A549 (cell line): Measurements from ENCODE around the gene KLHL3. TPM values are rescaled to one million over a fixed set of nuclear protein-coding genes. Genes with fewer than 3 reads are reported as not detected.

Source experiments
- ATAC-seq, 2 experiments: fragments of 200-7000 bp in 1 of 2; fragments of >200 bp in 1 of 2; cut with Nextera tagmentation in 1 of 2; cut with Tn5 transposase in 1 of 2; 3 replicates each; pipeline versions ENCODE4 v1.8.0 to v1.9.1; 2018 to 2020; ENCODE audit warnings: mild to moderate bottlenecking in 1 of 2, moderate library complexity in 1 of 2
- CTCF ChIA-PET: fragments of 300-600 bp; sonication (Branson Sonifier 250); formaldehyde crosslinking; extraction: SDS; loops from one replicate; lab custom pipeline; 2021; ENCODE audit warnings: antibody characterized with exemption, inconsistent platforms; lab: Yijun Ruan, JAX
- POLR2A ChIA-PET: fragments of 350-600 bp; formaldehyde crosslinking; extraction: SDS; loops from one replicate; lab custom pipeline; 2021; ENCODE audit warnings: antibody characterized with exemption, inconsistent platforms; lab: Yijun Ruan, JAX
- DNase-seq, 2 experiments: peaks; one replicate each; pipeline versions ENCODE4 v3.0.0 to v3.0.0-alpha.2; 2011 to 2016; ENCODE audit warnings: low read depth in 1 of 2, low spot score in 1 of 2
- FAIRE-seq: peaks from 2 replicates; lab custom pipeline; 2011; peaks lifted over from hg19 to GRCh38; lab: Jason Lieb, UNC
- H3K27ac ChIP-seq, 2 experiments: fragments of >200 bp; sonication (Bioruptor Twin); formaldehyde crosslinking; 3 replicates each; pipeline ENCODE4 v1.5.1; 2016 to 2017
- H3K4me1 ChIP-seq: fragments of >200 bp; sonication (Bioruptor Twin); formaldehyde crosslinking; 3 replicates; pipeline ENCODE4 v1.6.1; 2016
- H3K4me2 ChIP-seq: fragments of >200 bp; sonication (Bioruptor Twin); formaldehyde crosslinking; 3 replicates; pipeline ENCODE4 v1.6.1; 2016
- H3K4me3 ChIP-seq: fragments of >200 bp; sonication (Bioruptor Twin); formaldehyde crosslinking; 3 replicates; pipeline ENCODE4 v1.5.1; 2016
- H3K9me3 ChIP-seq: fragments of >200 bp; sonication (Bioruptor Twin); formaldehyde crosslinking; 3 replicates; pipeline ENCODE4 v1.6.1; 2016
- ATOH8 ChIP-seq: fragments of 250-450 bp; sonication (Bioruptor Pico); IDR thresholded peaks from 2 replicates; pipeline ENCODE4 v1.5.0; 2020; ENCODE audit warnings: low read depth, mild to moderate bottlenecking, moderate library complexity
- BCL3 ChIP-seq: fragments of >200 bp; sonication (Bioruptor Twin); formaldehyde crosslinking; IDR thresholded peaks from 3 replicates; pipeline ENCODE4 v1.6.1; 2016
- BHLHE40 ChIP-seq: IDR thresholded peaks from 2 replicates; pipeline ENCODE4 v1.6.1; 2012; ENCODE audit warnings: low read depth, low read length, inconsistent platforms
- CBX2 ChIP-seq: fragments of 200-600 bp; sonication (generic); IDR thresholded peaks from 2 replicates; pipeline ENCODE4 v1.6.1; 2016; ENCODE audit warnings: low read depth, mild to moderate bottlenecking, borderline replicate concordance
- CEBPB ChIP-seq, 2 experiments: fragments of >200 bp in 1 of 2; sonication (Bioruptor Twin) in 1 of 2; formaldehyde crosslinking in 1 of 2; IDR thresholded peaks; 2 replicates each; pipeline ENCODE4 v1.6.1; 2012 to 2016
- E2F6 ChIP-seq: IDR thresholded peaks from 2 replicates; pipeline ENCODE4 v1.6.1; 2012; ENCODE audit warnings: low read depth, borderline replicate concordance
- EHF ChIP-seq: fragments of 250-450 bp; sonication (Bioruptor Pico); IDR thresholded peaks from 2 replicates; pipeline ENCODE4 v1.5.0; 2020; ENCODE audit warnings: mild to moderate bottlenecking
- EP300 ChIP-seq, 2 experiments: fragments of >200 bp; sonication (Bioruptor Twin); formaldehyde crosslinking; IDR thresholded peaks; 2 replicates in 1 of 2; 3 replicates in 1 of 2; pipeline ENCODE4 v1.6.1; 2016 to 2017
- FOSL2 ChIP-seq, 2 experiments: fragments of 450-650 bp in 1 of 2; fragments of >200 bp in 1 of 2; sonication (Bioruptor Twin) in 1 of 2; formaldehyde crosslinking; IDR thresholded peaks; 2 replicates each; pipeline versions ENCODE4 v1.5.0 to v1.6.1; 2016 to 2020; ENCODE audit warnings: mild to moderate bottlenecking in 1 of 2, moderate library complexity in 1 of 2
- HDAC2 ChIP-seq: fragments of 200-600 bp; sonication (generic); IDR thresholded peaks from 2 replicates; pipeline ENCODE4 v1.6.1; 2016
- HES2 ChIP-seq: fragments of >200 bp; sonication (Bioruptor Twin); formaldehyde crosslinking; IDR thresholded peaks from 2 replicates; pipeline ENCODE4 v1.6.1; 2016
- HEYL ChIP-seq: fragments of 250-450 bp; sonication (Bioruptor Pico); IDR thresholded peaks from 2 replicates; pipeline ENCODE4 v1.8.0; 2021; ENCODE audit warnings: mild to moderate bottlenecking, moderate library complexity
- HMGXB4 ChIP-seq: fragments of 250-450 bp; sonication (Bioruptor Pico); IDR thresholded peaks from 2 replicates; pipeline ENCODE4 v1.5.0; 2021; ENCODE audit warnings: mild to moderate bottlenecking, moderate library complexity, borderline replicate concordance
- HOXB13 ChIP-seq: fragments of 250-450 bp; sonication (Bioruptor Pico); IDR thresholded peaks from 2 replicates; pipeline ENCODE4 v1.5.0; 2020; ENCODE audit warnings: low read depth, mild to moderate bottlenecking, moderate library complexity
- HOXB5 ChIP-seq: fragments of 250-450 bp; sonication (Bioruptor Pico); IDR thresholded peaks from 2 replicates; pipeline ENCODE4 v1.5.0; 2020; ENCODE audit warnings: mild to moderate bottlenecking, moderate library complexity
- KDM1A ChIP-seq: fragments of 200-600 bp; sonication (generic); IDR thresholded peaks from 2 replicates; pipeline ENCODE4 v1.6.1; 2016; ENCODE audit warnings: low read depth, mild to moderate bottlenecking
- KDM5A ChIP-seq: fragments of 200-600 bp; sonication (generic); IDR thresholded peaks from 2 replicates; pipeline ENCODE4 v1.6.1; 2016; ENCODE audit warnings: antibody characterized with exemption, mild to moderate bottlenecking
- MAX ChIP-seq: IDR thresholded peaks from 2 replicates; pipeline ENCODE4 v1.6.1; 2012
- MAZ ChIP-seq: fragments of 150-350 bp; IDR thresholded peaks from 2 replicates; pipeline ENCODE4 v1.6.1; 2014; ENCODE audit warnings: antibody characterized with exemption, low read depth, low read length, borderline replicate concordance
- MYC ChIP-seq: IDR thresholded peaks from 2 replicates; pipeline ENCODE4 v1.6.1; 2012; ENCODE audit warnings: mild to moderate bottlenecking, inconsistent platforms, low read length, improper control_type of control experiment, borderline replicate concordance
- NR3C1 ChIP-seq: fragments of >200 bp; sonication (Bioruptor Twin); formaldehyde crosslinking; IDR thresholded peaks from 3 replicates; pipeline ENCODE4 v1.6.1; 2017
- PHF8 ChIP-seq: fragments of 200-600 bp; sonication (generic); IDR thresholded peaks from 2 replicates; pipeline ENCODE4 v1.6.1; 2016; ENCODE audit warnings: low read depth, mild to moderate bottlenecking, antibody characterized with exemption, moderate library complexity, borderline replicate concordance
- RAD21 ChIP-seq, 2 experiments: fragments of >200 bp in 1 of 2; sonication (Bioruptor Twin) in 1 of 2; formaldehyde crosslinking in 1 of 2; IDR thresholded peaks in 1 of 2; conservative IDR thresholded peaks in 1 of 2; 2 replicates in 1 of 2; 3 replicates in 1 of 2; pipeline ENCODE4 v1.6.1; 2012 to 2018; ENCODE audit warnings: inconsistent platforms in 1 of 2
- RARB ChIP-seq: fragments of 250-450 bp; sonication (Bioruptor Pico); IDR thresholded peaks from 2 replicates; pipeline ENCODE4 v1.8.0; 2021; ENCODE audit warnings: mild to moderate bottlenecking, moderate library complexity
- RCOR1 ChIP-seq: fragments of 150-350 bp; IDR thresholded peaks from 2 replicates; pipeline ENCODE4 v1.6.1; 2014; ENCODE audit warnings: antibody characterized with exemption, low read length, low read depth
- REST ChIP-seq: fragments of 200-600 bp; sonication (generic); IDR thresholded peaks from 2 replicates; pipeline ENCODE4 v1.6.1; 2016; ENCODE audit warnings: antibody characterized with exemption, mild to moderate bottlenecking, moderate library complexity
- SREBF2 ChIP-seq: fragments of 450-650 bp; IDR thresholded peaks from 2 replicates; pipeline ENCODE4 v1.6.1; 2014; ENCODE audit warnings: mild to moderate bottlenecking, moderate library complexity
- TFCP2L1 ChIP-seq: fragments of 250-450 bp; sonication (Bioruptor Pico); IDR thresholded peaks from 2 replicates; pipeline ENCODE4 v1.5.0; 2021; ENCODE audit warnings: mild to moderate bottlenecking
- TP53 ChIP-seq: fragments of 250-450 bp; sonication (Bioruptor Pico); IDR thresholded peaks from 2 replicates; pipeline ENCODE4 v1.5.0; 2021; ENCODE audit warnings: mild to moderate bottlenecking, moderate library complexity
- ZSCAN20 ChIP-seq: fragments of 250-450 bp; sonication (Bioruptor Pico); IDR thresholded peaks from 2 replicates; pipeline ENCODE4 v1.8.0; 2022; ENCODE audit warnings: mild to moderate bottlenecking, moderate library complexity
- WGBS: methylation state at CpG from one replicate; pipeline ENCODE4 v1.1.6; 2017; ENCODE audit errors: missing lambda C conversion rate; 5-methylcytosine and 5-hydroxymethylcytosine counted together
- polyA plus RNA-seq, 4 experiments: library from polyadenylated mRNA; depleted of rRNA in 3 of 4; stranded (reverse); fragments of >200 nt; fragmentation: RNase III in 1 of 4; extraction: RNeasy Plus Mini Kit Qiagen cat#74134 plus additional on column Dnase treatment in 1 of 4; gene quantifications; 2 replicates in 3 of 4; 3 replicates in 1 of 4; pipeline ENCODE4 v1.2.3, GENCODE V29; 2011 to 2017

KLHL3 gene
- polyA plus RNA-seq, 2 of the 4 experiments (the other 2 are of a cell fraction), result 0.35 to 1.1 TPM

GRCh38 chr5:137718611-137719010 lies 17.3 kb downstream of the KLHL3 start:
- H3K27ac ChIP-seq, result no peak overlapping the region
- peaks cover 7% of the 10 kb centered on the region; the same call in 1 of the 3 replicates for H3K9me3 ChIP-seq
- H3K4me2 ChIP-seq, result no peak overlapping the region
- POLR2A ChIA-PET, result no interaction called here
- no peak for DNase-seq
- TF ChIP-seq MAX (no peak), PHF8 (no peak), RAD21 (conservative IDR thresholded peaks at IDR 0.05 in 1 of 2, IDR thresholded peaks at IDR 0.05 in 1 of 2) (no peak), MAZ (no peak), HMGXB4 (CRISPR knock-in tag) (no peak), HES2 (no peak), HDAC2 (no peak), TP53 (CRISPR knock-in tag) (no peak), ZSCAN20 (CRISPR knock-in tag) (no peak), KDM1A (no peak), RCOR1 (no peak), NR3C1 (no peak), HOXB13 (CRISPR knock-in tag) (no peak), SREBF2 (no peak), ATOH8 (no peak), HOXB5 (no peak), CEBPB (IDR thresholded peaks at IDR 0.05) (no peak), KDM5A (no peak)
- H3K4me1 ChIP-seq, result no peaks in the 10 kb centered on the region
- no peak overlapping the region for H3K4me3 ChIP-seq
- no peak for ATAC-seq
- CTCF ChIA-PET, result interaction anchor here (0.7 to 1.6 kb wide), 4 partner anchors 12 to 58 kb away, joined by 3 read pairs; no protein-coding TSS in a partner anchor
- no peak for FAIRE-seq

GRCh38 chr5:137716337-137716736 lies 19.6 kb downstream of the KLHL3 start:
- ChIA-PET POLR2A (no interaction called here), CTCF (no interaction called here)
- H3K27ac ChIP-seq, result no peak overlapping the region
- no peak overlapping the region for H3K4me3 ChIP-seq
- peaks cover 5% of the 10 kb centered on the region; the same call in 1 of the 3 replicates for H3K9me3 ChIP-seq
- ATAC-seq (no peak), DNase-seq (no peak), FAIRE-seq (no peak)
- H3K4me2 ChIP-seq, result no peak overlapping the region
- 60% methylated on average over 3 of the region's 3 CpGs for WGBS
- H3K4me1 ChIP-seq, result no peaks in the 10 kb centered on the region
- TF ChIP-seq BHLHE40, result no peak
- TF ChIP-seq TFCP2L1 (CRISPR knock-in tag), result no peak
- TF ChIP-seq HOXB13 (CRISPR knock-in tag), result no peak
- TF ChIP-seq BCL3, result no peak
- no peak for TF ChIP-seq FOSL2 (IDR thresholded peaks at IDR 0.05)
- TF ChIP-seq FOSL2 (CRISPR knock-in tag; IDR thresholded peaks at IDR 0.05), result no peak
- TF ChIP-seq CBX2, result no peak
- no peak for TF ChIP-seq E2F6
- TF ChIP-seq MYC, result no peak
- no peak for TF ChIP-seq EP300 (IDR thresholded peaks at IDR 0.05)
- no peak for TF ChIP-seq REST
- TF ChIP-seq EHF (CRISPR knock-in tag), result no peak
- TF ChIP-seq KDM1A, result no peak
- TF ChIP-seq RARB (CRISPR knock-in tag), result no peak
- TF ChIP-seq HEYL (CRISPR knock-in tag), result no peak
- TF ChIP-seq HDAC2, result no peak
